ENCODE measurements around the gene PPIF. TPM values are rescaled to one million over a fixed set of nuclear protein-coding genes. Genes with fewer than 3 reads are reported as not detected.

The PPIF gene
- total RNA-seq, 4 donors from 2014 or later: 37.2 to 149 (median 51.6) TPM

- TF ChIP-seq POLR2A (IDR thresholded peaks at IDR 0.05) (no peak), POLR2AphosphoS5 (IDR thresholded peaks at IDR 0.05) (no peak), EP300 (IDR thresholded peaks at IDR 0.05; ENCODE audit: low read depth) (no peak)
- TF ChIP-seq, protein P1, sequence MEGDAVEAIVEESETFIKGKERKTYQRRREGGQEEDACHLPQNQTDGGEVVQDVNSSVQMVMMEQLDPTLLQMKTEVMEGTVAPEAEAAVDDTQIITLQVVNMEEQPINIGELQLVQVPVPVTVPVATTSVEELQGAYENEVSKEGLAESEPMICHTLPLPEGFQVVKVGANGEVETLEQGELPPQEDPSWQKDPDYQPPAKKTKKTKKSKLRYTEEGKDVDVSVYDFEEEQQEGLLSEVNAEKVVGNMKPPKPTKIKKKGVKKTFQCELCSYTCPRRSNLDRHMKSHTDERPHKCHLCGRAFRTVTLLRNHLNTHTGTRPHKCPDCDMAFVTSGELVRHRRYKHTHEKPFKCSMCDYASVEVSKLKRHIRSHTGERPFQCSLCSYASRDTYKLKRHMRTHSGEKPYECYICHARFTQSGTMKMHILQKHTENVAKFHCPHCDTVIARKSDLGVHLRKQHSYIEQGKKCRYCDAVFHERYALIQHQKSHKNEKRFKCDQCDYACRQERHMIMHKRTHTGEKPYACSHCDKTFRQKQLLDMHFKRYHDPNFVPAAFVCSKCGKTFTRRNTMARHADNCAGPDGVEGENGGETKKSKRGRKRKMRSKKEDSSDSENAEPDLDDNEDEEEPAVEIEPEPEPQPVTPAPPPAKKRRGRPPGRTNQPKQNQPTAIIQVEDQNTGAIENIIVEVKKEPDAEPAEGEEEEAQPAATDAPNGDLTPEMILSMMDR (IDR thresholded peaks at IDR 0.05): no peak
- intact Hi-C loops (cut with DNase I; ENCODE audit: low total_unique reads) (no loop called here), in situ Hi-C loops (cut with MboI; ENCODE audit: low pct_ligation_motif_present in 1 of 4, low pct_unique_long_range_greater_than_20kb in 1 of 4, low sequenced_read_pairs in 3 of 4) (no loop called here)
- H3K4me1 ChIP-seq: peaks cover 5 to 39% (median 12%) of the 10 kb centered on the region in 4 donors
- no peaks in the 10 kb centered on the region for H3K9me3 ChIP-seq
- no peaks in the 10 kb centered on the region for H3K36me3 ChIP-seq
- H3K27ac ChIP-seq: no peak overlapping the region
- DNase-seq: no peak
- no peaks in the 10 kb centered on the region for H3K27me3 ChIP-seq
- WGBS, 2 donors (ENCODE audit: low coverage in 1 of 2): 91% methylated on average over 2 of the region's 2 CpGs; no CpG with 5 or more reads in 1 of the 2 donors
- H3K4me3 ChIP-seq: no peak overlapping the region
Observed at GRCh38 chr10:79321494-79321882, 25.8 kb upstream of the PPIF start.

DNA sequence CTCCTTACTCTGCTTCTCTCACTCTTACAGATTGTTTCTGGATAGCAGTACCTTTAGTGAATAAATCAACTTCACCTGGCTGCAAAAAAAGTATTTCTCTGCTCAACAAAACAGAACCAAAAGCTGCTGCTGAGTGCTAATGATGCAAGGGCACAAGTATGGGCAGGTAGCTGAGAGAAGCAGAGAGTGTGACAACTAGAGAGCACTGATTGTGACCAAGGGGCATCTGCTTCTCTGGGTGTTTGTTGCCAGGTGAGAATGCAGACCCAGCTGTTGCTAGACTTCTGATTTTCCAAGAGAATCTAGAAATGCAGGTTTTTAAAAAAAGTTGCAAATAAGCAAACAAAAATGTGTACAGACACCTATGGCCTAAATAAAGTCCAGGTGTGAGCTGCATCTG, 25.3 kb upstream of the PPIF start:
- Histone ChIP-seq H3K4me1 (peaks cover 3 to 35% (median 10%) of the 10 kb centered on the region in 4 donors), H3K4me3 (no peak overlapping the region), H3K27me3 (no peaks in the 10 kb centered on the region), H3K9me3 (no peaks in the 10 kb centered on the region), H3K27ac (no peak overlapping the region), H3K36me3 (no peaks in the 10 kb centered on the region)
- TF ChIP-seq, protein P1 (IDR thresholded peaks at IDR 0.05): no peak
- DNase-seq: no peak
- intact Hi-C loops (cut with DNase I; ENCODE audit: low total_unique reads) (no loop called here), in situ Hi-C loops (cut with MboI; ENCODE audit: low pct_ligation_motif_present in 1 of 4, low pct_unique_long_range_greater_than_20kb in 1 of 4, low sequenced_read_pairs in 3 of 4) (no loop called here)

DNA sequence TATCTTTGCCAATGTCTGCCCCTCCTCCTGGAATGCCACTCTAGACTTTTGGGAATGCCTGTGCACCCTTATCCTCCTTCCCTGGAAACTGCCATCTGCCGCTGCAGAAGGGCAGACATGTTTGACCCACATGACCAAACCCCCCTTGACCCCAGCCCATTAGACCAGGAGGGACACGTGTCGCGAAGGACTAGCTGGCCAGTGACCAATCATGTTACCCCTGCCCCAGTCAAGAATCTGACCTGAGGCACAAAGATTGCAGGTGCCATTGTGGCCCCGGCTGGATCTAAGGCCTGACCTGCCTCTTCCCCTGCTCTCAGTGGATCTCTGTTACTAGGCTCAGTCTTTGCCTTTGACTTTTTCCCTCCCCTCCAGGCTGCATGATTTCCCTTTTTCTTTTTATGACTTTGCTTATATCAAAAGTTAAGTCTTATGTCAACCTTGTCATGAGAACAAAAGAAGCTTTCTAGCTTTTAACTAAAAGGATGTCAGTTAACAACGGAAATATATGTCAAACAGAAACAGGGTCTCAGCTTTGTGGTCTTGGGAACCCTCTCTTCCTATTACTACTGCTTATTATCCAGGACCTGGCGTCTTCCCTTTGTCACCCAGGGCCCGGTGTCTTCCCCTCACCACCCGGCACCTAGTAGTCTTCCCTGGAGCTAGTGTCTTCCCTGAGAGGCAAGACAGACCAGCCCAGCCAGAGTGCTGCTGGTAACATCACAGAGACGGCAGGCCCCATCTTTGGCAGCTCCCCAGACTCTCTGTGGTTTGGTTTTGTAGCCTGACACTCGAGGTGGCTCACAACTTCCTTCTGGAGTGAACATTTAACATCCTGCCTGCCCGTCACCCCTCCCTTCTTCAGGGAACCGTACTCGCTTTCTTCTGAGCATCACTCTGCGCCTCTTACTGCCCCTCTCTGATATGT, 24.4 kb upstream of the PPIF start:
- TF ChIP-seq, protein P1 (IDR thresholded peaks at IDR 0.05): no peak
- TF ChIP-seq POLR2AphosphoS5 (IDR thresholded peaks at IDR 0.05): no peak
- TF ChIP-seq POLR2A (IDR thresholded peaks at IDR 0.05): no peak
- no peak for TF ChIP-seq EP300 (IDR thresholded peaks at IDR 0.05; ENCODE audit: low read depth)
- no peak overlapping the region for H3K4me3 ChIP-seq
- H3K4me1 ChIP-seq: peaks cover 0 to 27% (median 3%) of the 10 kb centered on the region in 4 donors
- peak; percentile 71 for DNase-seq
- WGBS, 2 donors (ENCODE audit: low coverage in 1 of 2): 56 to 59% methylated on average over 4 to 15 of the region's 15 CpGs
- H3K27ac ChIP-seq: peak overlapping the region; percentile 19 to 32 (median 28)
- no peaks in the 10 kb centered on the region for H3K36me3 ChIP-seq
- H3K9me3 ChIP-seq: no peaks in the 10 kb centered on the region
- in situ Hi-C loops (cut with MboI; ENCODE audit: low pct_ligation_motif_present in 1 of 4, low pct_unique_long_range_greater_than_20kb in 1 of 4, low sequenced_read_pairs in 3 of 4) (no loop called here), intact Hi-C loops (cut with DNase I; ENCODE audit: low total_unique reads) (no loop called here)
- H3K27me3 ChIP-seq: no peaks in the 10 kb centered on the region

DNA sequence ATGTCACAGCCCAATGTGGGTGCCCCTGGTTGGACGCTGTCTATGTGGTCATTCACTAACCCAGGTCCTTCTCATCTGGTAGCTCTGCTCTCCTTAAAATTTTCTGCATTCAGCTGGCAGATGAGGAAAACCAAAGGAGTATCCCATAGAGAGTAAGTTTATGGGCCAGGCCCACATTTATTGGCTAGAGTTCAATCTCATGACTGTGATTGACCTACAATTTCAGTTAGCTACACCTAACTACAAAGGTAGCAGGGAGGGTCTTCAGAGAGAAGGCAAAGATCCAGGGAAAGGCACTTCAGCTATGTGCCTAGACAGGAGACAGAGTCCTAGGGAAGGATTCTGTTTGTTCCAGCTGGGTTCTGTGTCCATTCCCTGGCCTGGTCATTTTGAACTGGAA, 23.7 kb upstream of the PPIF start:
- peaks cover 0 to 21% (median 2%) of the 10 kb centered on the region in 4 donors for H3K4me1 ChIP-seq
- H3K4me3 ChIP-seq: no peak overlapping the region
- 81% methylated on average over 1 of the region's 1 CpG; no CpG with 5 or more reads in 1 of the 2 donors for whole genome bisulfite sequencing, 2 donors (ENCODE audit: low coverage in 1 of 2)
- in situ Hi-C loops (cut with MboI; ENCODE audit: low pct_ligation_motif_present in 1 of 4, low pct_unique_long_range_greater_than_20kb in 1 of 4, low sequenced_read_pairs in 3 of 4): no loop called here
- no peaks in the 10 kb centered on the region for H3K27me3 ChIP-seq
- TF ChIP-seq, protein P1 (IDR thresholded peaks at IDR 0.05): no peak
- no peak for TF ChIP-seq POLR2AphosphoS5 (IDR thresholded peaks at IDR 0.05)
- intact Hi-C loops (cut with DNase I; ENCODE audit: low total_unique reads): no loop called here
- no peaks in the 10 kb centered on the region for H3K9me3 ChIP-seq
- peak overlapping the region in 3 of 4 donors; percentile 26 to 32 (median 31) for H3K27ac ChIP-seq
- no peaks in the 10 kb centered on the region for H3K36me3 ChIP-seq
- no peak for DNase-seq

Data from transverse colon (tissue), 4 donors.